ENCODE data around the gene CERK. TPM values are rescaled to one million over a fixed set of nuclear protein-coding genes. Genes with fewer than 3 reads are reported as not detected.

CERK gene
- total RNA-seq, 1 experiment from 2014 or later: 45.6 TPM

DNA sequence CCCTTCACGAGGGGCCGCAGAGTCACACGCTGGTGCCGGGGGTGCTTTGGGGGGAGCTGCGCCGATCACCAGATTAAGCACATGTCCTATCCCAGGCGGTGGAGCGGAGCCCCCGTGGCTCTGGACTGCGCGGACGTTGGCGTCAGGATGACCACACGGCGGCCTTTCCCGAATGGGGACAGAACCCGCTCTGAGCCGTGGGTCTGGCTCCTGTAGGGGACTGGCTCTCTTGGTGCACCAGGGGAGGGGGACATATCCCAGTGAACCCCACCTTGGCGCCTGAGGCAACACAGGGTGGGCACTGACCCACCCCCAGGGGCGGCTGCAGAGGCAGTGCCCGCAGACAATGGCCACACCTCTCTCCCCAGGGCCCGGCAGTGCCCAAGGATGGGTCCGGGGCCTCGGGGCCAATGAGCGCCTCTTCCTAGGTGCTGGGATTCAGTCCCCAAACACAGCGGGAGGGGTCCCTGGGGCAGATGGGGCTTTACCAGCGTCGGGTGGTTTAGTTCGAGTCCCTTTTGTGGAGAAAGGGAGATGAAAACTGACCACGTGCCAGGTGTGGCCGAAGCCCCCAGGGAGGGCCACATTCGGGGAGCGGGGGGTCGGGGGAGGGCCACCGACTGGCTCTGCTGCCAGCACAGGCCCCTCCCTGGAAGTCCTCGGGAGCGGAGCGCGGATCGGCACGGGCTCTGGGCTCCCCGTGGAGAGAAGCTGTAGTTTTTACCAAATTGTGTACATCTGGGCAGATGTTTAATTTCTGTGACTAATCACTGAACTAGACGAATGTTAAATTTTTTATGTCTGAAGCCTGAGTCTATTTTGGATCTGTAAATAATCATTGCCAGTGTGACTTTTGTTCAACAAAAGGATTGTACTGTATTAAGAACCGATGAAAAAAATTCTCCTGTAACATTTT is 59.0 kb downstream of the CERK start:
- DNase-seq (ENCODE audit: low spot score): no peak
- Mint-ChIP-seq H3K4me3 (no peak overlapping the region), H3K36me3 (no peaks in the 10 kb centered on the region), H3K27me3 (ENCODE audit: low read depth) (no peaks in the 10 kb centered on the region), H3K27ac (no peak overlapping the region), H3K9me3 (no peaks in the 10 kb centered on the region), H3K4me1 (0 out of 2 replicates have a peak, but pooled peaks cover under 1% of the 10 kb centered on the region)
- TF ChIP-seq JUN (CRISPR knock-in tag; IDR thresholded peaks at IDR 0.05): no peak
- TF ChIP-seq, protein P1, sequence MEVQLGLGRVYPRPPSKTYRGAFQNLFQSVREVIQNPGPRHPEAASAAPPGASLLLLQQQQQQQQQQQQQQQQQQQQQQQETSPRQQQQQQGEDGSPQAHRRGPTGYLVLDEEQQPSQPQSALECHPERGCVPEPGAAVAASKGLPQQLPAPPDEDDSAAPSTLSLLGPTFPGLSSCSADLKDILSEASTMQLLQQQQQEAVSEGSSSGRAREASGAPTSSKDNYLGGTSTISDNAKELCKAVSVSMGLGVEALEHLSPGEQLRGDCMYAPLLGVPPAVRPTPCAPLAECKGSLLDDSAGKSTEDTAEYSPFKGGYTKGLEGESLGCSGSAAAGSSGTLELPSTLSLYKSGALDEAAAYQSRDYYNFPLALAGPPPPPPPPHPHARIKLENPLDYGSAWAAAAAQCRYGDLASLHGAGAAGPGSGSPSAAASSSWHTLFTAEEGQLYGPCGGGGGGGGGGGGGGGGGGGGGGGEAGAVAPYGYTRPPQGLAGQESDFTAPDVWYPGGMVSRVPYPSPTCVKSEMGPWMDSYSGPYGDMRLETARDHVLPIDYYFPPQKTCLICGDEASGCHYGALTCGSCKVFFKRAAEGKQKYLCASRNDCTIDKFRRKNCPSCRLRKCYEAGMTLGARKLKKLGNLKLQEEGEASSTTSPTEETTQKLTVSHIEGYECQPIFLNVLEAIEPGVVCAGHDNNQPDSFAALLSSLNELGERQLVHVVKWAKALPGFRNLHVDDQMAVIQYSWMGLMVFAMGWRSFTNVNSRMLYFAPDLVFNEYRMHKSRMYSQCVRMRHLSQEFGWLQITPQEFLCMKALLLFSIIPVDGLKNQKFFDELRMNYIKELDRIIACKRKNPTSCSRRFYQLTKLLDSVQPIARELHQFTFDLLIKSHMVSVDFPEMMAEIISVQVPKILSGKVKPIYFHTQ (CRISPR knock-in tag; IDR thresholded peaks at IDR 0.05): no peak
- ATAC-seq: no peak
- ChIA-PET POLR2A (no interaction called here), CTCF (interaction anchor here (5.0 kb wide), 1 partner anchor 116 kb away, joined by 49 read pairs; no protein-coding TSS in a partner anchor)

DNA sequence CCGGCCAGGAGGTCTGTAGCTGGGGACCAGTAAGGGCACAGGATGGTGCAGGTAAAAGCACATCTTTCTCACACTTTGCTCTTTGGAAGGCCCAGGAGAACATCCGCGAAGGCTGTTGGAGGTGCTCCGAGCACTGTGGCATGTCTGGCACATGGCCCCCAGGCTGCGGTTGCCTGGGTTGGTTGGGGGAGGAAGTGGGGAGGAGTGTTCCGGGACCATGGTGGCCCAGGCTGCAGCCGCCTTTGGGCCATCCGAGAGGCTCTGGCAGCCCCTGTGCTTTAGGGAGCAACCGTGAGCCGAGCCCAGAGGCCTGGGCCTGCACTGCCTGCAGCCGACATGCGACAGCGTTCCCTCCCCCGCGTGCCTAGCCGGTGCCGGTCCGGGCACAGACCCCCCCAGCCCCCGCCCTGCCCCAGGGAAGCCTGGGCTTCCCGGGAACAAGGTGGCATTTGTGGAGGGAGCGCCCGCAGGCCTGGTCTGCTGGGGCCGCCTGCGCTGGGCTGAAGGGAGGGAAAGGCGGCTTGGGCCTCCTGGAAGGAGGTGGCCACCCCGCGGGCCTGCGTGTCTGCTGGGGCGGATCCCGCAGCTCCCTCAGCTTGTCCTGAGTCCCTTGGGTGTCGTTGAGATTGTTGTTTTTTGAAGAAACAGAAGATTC is 59.9 kb downstream of the CERK start:
- Mint-ChIP-seq H3K27ac (no peak overlapping the region), H3K4me3 (no peak overlapping the region), H3K27me3 (ENCODE audit: low read depth) (no peaks in the 10 kb centered on the region), H3K36me3 (no peaks in the 10 kb centered on the region), H3K9me3 (no peaks in the 10 kb centered on the region), H3K4me1 (no peaks in the 10 kb centered on the region)
- no peak for ATAC-seq
- TF ChIP-seq GTF2I (CRISPR knock-in tag; conservative IDR thresholded peaks at IDR 0.05): no peak
- TF ChIP-seq, protein P1 (CRISPR knock-in tag; IDR thresholded peaks at IDR 0.05): no peak
- no peak for TF ChIP-seq ZNF423 (CRISPR knock-in tag; IDR thresholded peaks at IDR 0.05)
- no peak for TF ChIP-seq PRRX2 (CRISPR knock-in tag; IDR thresholded peaks at IDR 0.05)
- TF ChIP-seq, protein P2, sequence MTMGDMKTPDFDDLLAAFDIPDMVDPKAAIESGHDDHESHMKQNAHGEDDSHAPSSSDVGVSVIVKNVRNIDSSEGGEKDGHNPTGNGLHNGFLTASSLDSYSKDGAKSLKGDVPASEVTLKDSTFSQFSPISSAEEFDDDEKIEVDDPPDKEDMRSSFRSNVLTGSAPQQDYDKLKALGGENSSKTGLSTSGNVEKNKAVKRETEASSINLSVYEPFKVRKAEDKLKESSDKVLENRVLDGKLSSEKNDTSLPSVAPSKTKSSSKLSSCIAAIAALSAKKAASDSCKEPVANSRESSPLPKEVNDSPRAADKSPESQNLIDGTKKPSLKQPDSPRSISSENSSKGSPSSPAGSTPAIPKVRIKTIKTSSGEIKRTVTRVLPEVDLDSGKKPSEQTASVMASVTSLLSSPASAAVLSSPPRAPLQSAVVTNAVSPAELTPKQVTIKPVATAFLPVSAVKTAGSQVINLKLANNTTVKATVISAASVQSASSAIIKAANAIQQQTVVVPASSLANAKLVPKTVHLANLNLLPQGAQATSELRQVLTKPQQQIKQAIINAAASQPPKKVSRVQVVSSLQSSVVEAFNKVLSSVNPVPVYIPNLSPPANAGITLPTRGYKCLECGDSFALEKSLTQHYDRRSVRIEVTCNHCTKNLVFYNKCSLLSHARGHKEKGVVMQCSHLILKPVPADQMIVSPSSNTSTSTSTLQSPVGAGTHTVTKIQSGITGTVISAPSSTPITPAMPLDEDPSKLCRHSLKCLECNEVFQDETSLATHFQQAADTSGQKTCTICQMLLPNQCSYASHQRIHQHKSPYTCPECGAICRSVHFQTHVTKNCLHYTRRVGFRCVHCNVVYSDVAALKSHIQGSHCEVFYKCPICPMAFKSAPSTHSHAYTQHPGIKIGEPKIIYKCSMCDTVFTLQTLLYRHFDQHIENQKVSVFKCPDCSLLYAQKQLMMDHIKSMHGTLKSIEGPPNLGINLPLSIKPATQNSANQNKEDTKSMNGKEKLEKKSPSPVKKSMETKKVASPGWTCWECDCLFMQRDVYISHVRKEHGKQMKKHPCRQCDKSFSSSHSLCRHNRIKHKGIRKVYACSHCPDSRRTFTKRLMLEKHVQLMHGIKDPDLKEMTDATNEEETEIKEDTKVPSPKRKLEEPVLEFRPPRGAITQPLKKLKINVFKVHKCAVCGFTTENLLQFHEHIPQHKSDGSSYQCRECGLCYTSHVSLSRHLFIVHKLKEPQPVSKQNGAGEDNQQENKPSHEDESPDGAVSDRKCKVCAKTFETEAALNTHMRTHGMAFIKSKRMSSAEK (CRISPR knock-in tag; IDR thresholded peaks at IDR 0.05; ENCODE audit: borderline replicate concordance): no peak
- TF ChIP-seq ZNF263 (CRISPR knock-in tag; IDR thresholded peaks at IDR 0.05; ENCODE audit: low read depth): no peak
- TF ChIP-seq RELA (CRISPR knock-in tag; IDR thresholded peaks at IDR 0.05; ENCODE audit: borderline replicate concordance): no peak
- ChIA-PET POLR2A (no interaction called here), CTCF (interaction anchor here (1.0 kb wide), 1 partner anchor 114 kb away, joined by 3 read pairs; no protein-coding TSS in a partner anchor)
- DNase-seq (ENCODE audit: low spot score): no peak

Measured in WTC11 (cell line).